OCI-LY3 (cell line): ENCODE results near the gene KCNQ1.

Experiments
- H2AFZ ChIP-seq: fragments of 200-600, 300-600 bp; shearing (Covaris generic); 2 replicates; pipeline ENCODE4 v1.6.0; 2014; ENCODE audit warnings: antibody characterized with exemption, low read depth, low read length
- H3K27ac ChIP-seq: fragments of 200-600, 300-600 bp; sonication (generic); 2 replicates; pipeline ENCODE4 v1.5.1; 2014; ENCODE audit warnings: mild to moderate bottlenecking, low read length, moderate library complexity, mixed read lengths
- H3K27me3 ChIP-seq: fragments of 200-600, 300-600 bp; sonication (generic); 2 replicates; pipeline ENCODE4 v1.6.1; 2014; ENCODE audit warnings: low read depth, low read length, mixed read lengths
- H3K36me3 ChIP-seq: fragments of 200-600, 300-600 bp; sonication (generic); replicated peaks from 2 replicates; pipeline ENCODE3; 2014; ENCODE audit warnings: low read depth, low read length, mixed read lengths
- H3K4me1 ChIP-seq: fragments of 300-600, 200-600 bp; sonication (generic); 2 replicates; pipeline ENCODE4 v1.6.1; 2014; ENCODE audit warnings: low read length, mixed read lengths
- H3K4me2 ChIP-seq: fragments of 200-600, 300-600 bp; sonication (generic); 2 replicates; pipeline ENCODE4 v1.6.1; 2014; ENCODE audit warnings: low read length, mixed read lengths
- H3K4me3 ChIP-seq: fragments of 300-600, 200-600 bp; sonication (generic); 2 replicates; pipeline ENCODE4 v1.5.1; 2014; ENCODE audit warnings: antibody characterized with exemption, mild to moderate bottlenecking, low read length, moderate library complexity
- H3K79me2 ChIP-seq: fragments of 300-600, 200-600 bp; shearing (Covaris generic); 2 replicates; pipeline ENCODE4 v1.6.1; 2014; ENCODE audit warnings: mild to moderate bottlenecking, low read length, mixed read lengths
- H3K9ac ChIP-seq: fragments of 300-600, 200-600 bp; shearing (Covaris generic); 2 replicates; pipeline ENCODE4 v1.6.0; 2014; ENCODE audit warnings: mild to moderate bottlenecking, low read length, moderate library complexity
- H3K9me3 ChIP-seq: fragments of 200-600, 300-600 bp; shearing (Covaris generic); 2 replicates; pipeline ENCODE4 v1.6.1; 2014; ENCODE audit warnings: low read length, mixed read lengths; ENCODE audit not compliant: insufficient read depth
- H4K20me1 ChIP-seq: fragments of 200-600, 300-600 bp; sonication (generic); 2 replicates; pipeline ENCODE4 v1.6.1; 2016; ENCODE audit warnings: low read length, mixed read lengths; ENCODE audit not compliant: insufficient read depth
- CTCF ChIP-seq: fragments of 200-600, 300-600 bp; sonication (generic); IDR thresholded peaks from 2 replicates; pipeline ENCODE4 v1.5.1; 2014; ENCODE audit warnings: antibody characterized with exemption, low read length, low read depth
- EZH2phosphoT487 ChIP-seq: fragments of 200-600 bp; shearing (Covaris generic); IDR thresholded peaks from 2 replicates; pipeline ENCODE4 v1.6.1; 2018; ENCODE audit warnings: antibody characterized with exemption, mixed run types, low read depth

Gene KCNQ1

GRCh38 chr11:2529636-2530035 is 84.8 kb downstream of the KCNQ1 start:
- no peak overlapping the region for H3K9ac ChIP-seq
- peaks cover 17% of the 10 kb centered on the region for H3K4me1 ChIP-seq
- no peak overlapping the region for H2AFZ ChIP-seq
- no peaks in the 10 kb centered on the region for H4K20me1 ChIP-seq
- no peaks in the 10 kb centered on the region for H3K79me2 ChIP-seq
- H3K27ac ChIP-seq = no peak overlapping the region
- H3K36me3 ChIP-seq = no peaks in the 10 kb centered on the region
- H3K4me3 ChIP-seq = no peak overlapping the region
- no peaks in the 10 kb centered on the region; the same call in 1 of the 2 replicates for H3K27me3 ChIP-seq
- no peak overlapping the region for H3K4me2 ChIP-seq
- H3K9me3 ChIP-seq = no peaks in the 10 kb centered on the region
- no peak for TF ChIP-seq EZH2phosphoT487
- no peak for TF ChIP-seq CTCF

- H3K27ac ChIP-seq = no peak overlapping the region
- no peaks in the 10 kb centered on the region for H3K79me2 ChIP-seq
- no peak for TF ChIP-seq CTCF
- TF ChIP-seq EZH2phosphoT487 = no peak
- no peaks in the 10 kb centered on the region for H4K20me1 ChIP-seq
- H2AFZ ChIP-seq = no peak overlapping the region
- no peaks in the 10 kb centered on the region for H3K36me3 ChIP-seq
- H3K4me2 ChIP-seq = no peak overlapping the region
- no peaks in the 10 kb centered on the region; the same call in 1 of the 2 replicates for H3K27me3 ChIP-seq
- H3K4me1 ChIP-seq = peaks cover 17% of the 10 kb centered on the region
- no peak overlapping the region for H3K9ac ChIP-seq
- no peak overlapping the region for H3K4me3 ChIP-seq
- H3K9me3 ChIP-seq = no peaks in the 10 kb centered on the region
Observed at GRCh38 chr11:2530131-2530854, 85.5 kb downstream of the KCNQ1 start.

- H3K79me2 ChIP-seq = no peaks in the 10 kb centered on the region
- no peak overlapping the region for H2AFZ ChIP-seq
- H3K4me3 ChIP-seq = no peak overlapping the region
- no peaks in the 10 kb centered on the region for H3K9me3 ChIP-seq
- peaks cover 17% of the 10 kb centered on the region for H3K4me1 ChIP-seq
- H3K36me3 ChIP-seq = no peaks in the 10 kb centered on the region
- H4K20me1 ChIP-seq = no peaks in the 10 kb centered on the region
- H3K27me3 ChIP-seq = no peaks in the 10 kb centered on the region; the same call in 1 of the 2 replicates
- TF ChIP-seq CTCF (no peak), EZH2phosphoT487 (no peak)
- no peak overlapping the region for H3K9ac ChIP-seq
- no peak overlapping the region for H3K27ac ChIP-seq
- no peak overlapping the region for H3K4me2 ChIP-seq
Observed at GRCh38 chr11:2530855-2531200, 86.0 kb downstream of the KCNQ1 start.

GRCh38 chr11:2531277-2531986 is 86.6 kb downstream of the KCNQ1 start:
- no peaks in the 10 kb centered on the region for H3K36me3 ChIP-seq
- TF ChIP-seq EZH2phosphoT487 = no peak
- peak; percentile 89 for TF ChIP-seq CTCF
- no peak overlapping the region for H3K4me3 ChIP-seq
- peaks cover 17% of the 10 kb centered on the region for H3K4me1 ChIP-seq
- no peaks in the 10 kb centered on the region; the same call in 1 of the 2 replicates for H3K27me3 ChIP-seq
- H2AFZ ChIP-seq = no peak overlapping the region
- H4K20me1 ChIP-seq = no peaks in the 10 kb centered on the region
- H3K4me2 ChIP-seq = no peak overlapping the region; the same call in 1 of the 2 replicates
- H3K79me2 ChIP-seq = no peaks in the 10 kb centered on the region
- no peaks in the 10 kb centered on the region for H3K9me3 ChIP-seq
- no peak overlapping the region for H3K9ac ChIP-seq
- H3K27ac ChIP-seq = no peak overlapping the region
